Measurements from ENCODE around the gene TNNI2.

GRCh38 chr11:1867381-1867780 is 28.6 kb downstream of the TNNI2 start:
- TF ChIP-seq, protein P1, sequence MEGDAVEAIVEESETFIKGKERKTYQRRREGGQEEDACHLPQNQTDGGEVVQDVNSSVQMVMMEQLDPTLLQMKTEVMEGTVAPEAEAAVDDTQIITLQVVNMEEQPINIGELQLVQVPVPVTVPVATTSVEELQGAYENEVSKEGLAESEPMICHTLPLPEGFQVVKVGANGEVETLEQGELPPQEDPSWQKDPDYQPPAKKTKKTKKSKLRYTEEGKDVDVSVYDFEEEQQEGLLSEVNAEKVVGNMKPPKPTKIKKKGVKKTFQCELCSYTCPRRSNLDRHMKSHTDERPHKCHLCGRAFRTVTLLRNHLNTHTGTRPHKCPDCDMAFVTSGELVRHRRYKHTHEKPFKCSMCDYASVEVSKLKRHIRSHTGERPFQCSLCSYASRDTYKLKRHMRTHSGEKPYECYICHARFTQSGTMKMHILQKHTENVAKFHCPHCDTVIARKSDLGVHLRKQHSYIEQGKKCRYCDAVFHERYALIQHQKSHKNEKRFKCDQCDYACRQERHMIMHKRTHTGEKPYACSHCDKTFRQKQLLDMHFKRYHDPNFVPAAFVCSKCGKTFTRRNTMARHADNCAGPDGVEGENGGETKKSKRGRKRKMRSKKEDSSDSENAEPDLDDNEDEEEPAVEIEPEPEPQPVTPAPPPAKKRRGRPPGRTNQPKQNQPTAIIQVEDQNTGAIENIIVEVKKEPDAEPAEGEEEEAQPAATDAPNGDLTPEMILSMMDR (IDR thresholded peaks at IDR 0.05), result no peak
- TF ChIP-seq POLR2A (IDR thresholded peaks at IDR 0.05), result no peak

Measured in heart left ventricle (tissue), 13 donors.